Progenitor cell of endocrine pancreas (in vitro differentiated cells): Measurements from ENCODE around the gene ZBTB18. TPM values are rescaled to one million over a fixed set of nuclear protein-coding genes. Genes with fewer than 3 reads are reported as not detected.

ENCODE experiments used
- DNase-seq: peaks from one replicate; pipeline ENCODE4 v3.0.0; 2021; ENCODE audit warnings: low spot score; ENCODE audit not compliant: unreplicated experiment
- H3K27ac Mint-ChIP-seq: 2 replicates; pipeline ENCODE4 v1.8.0; 2021; ENCODE audit warnings: mild to moderate bottlenecking, moderate library complexity, mixed read lengths
- H3K27me3 Mint-ChIP-seq: 2 replicates; pipeline ENCODE4 v1.8.0; 2021; ENCODE audit warnings: mixed read lengths
- H3K36me3 Mint-ChIP-seq: 2 replicates; pipeline ENCODE4 v1.8.0; 2022; ENCODE audit warnings: mixed read lengths; ENCODE audit not compliant: insufficient read depth
- H3K4me1 Mint-ChIP-seq: 2 replicates; pipeline ENCODE4 v1.8.0; 2021; ENCODE audit warnings: low read depth, mixed read lengths
- H3K4me3 Mint-ChIP-seq: 2 replicates; pipeline ENCODE4 v1.8.0; 2021; ENCODE audit warnings: low read depth, mild to moderate bottlenecking, moderate library complexity, mixed read lengths
- H3K9me3 Mint-ChIP-seq: 2 replicates; pipeline ENCODE4 v1.8.0; 2021; ENCODE audit warnings: low read depth, mixed read lengths
- CTCF ChIP-seq: fragments of 200-600 bp; sonication (generic); IDR thresholded peaks from one replicate; pipeline ENCODE4 v1.5.0; 2021; ENCODE audit warnings: antibody characterized with exemption, mild to moderate bottlenecking; ENCODE audit not compliant: unreplicated experiment
- total RNA-seq: library from RNA; stranded (reverse); gene quantifications from 2 replicates; pipeline ENCODE4 v1.2.1, GENCODE V29; 2021

ZBTB18 gene
- total RNA-seq, 1 donor from 2014 or later, result 32.3 TPM

- no peaks in the 10 kb centered on the region for H3K9me3 Mint-ChIP-seq
- no peak overlapping the region for H3K4me3 Mint-ChIP-seq
- H3K36me3 Mint-ChIP-seq, result no peaks in the 10 kb centered on the region
- no peak for DNase-seq
- H3K4me1 Mint-ChIP-seq, result peaks cover 18% of the 10 kb centered on the region
- no peak overlapping the region for H3K27ac Mint-ChIP-seq
- H3K27me3 Mint-ChIP-seq, result peaks cover 20% of the 10 kb centered on the region
- TF ChIP-seq CTCF, result no peak
These were observed 53.4 kb downstream of the ZBTB18 start for GRCh38 chr1:244104309-244105060.

- Mint-ChIP-seq H3K4me1 (peaks cover 18% of the 10 kb centered on the region), H3K9me3 (no peaks in the 10 kb centered on the region), H3K27ac (no peak overlapping the region), H3K36me3 (no peaks in the 10 kb centered on the region), H3K4me3 (no peak overlapping the region), H3K27me3 (peaks cover 18% of the 10 kb centered on the region)
- TF ChIP-seq CTCF, result no peak
- DNase-seq, result no peak
These were observed 55.1 kb downstream of the ZBTB18 start for GRCh38 chr1:244106176-244106575.

Other genes starting within 250 kb of the ZBTB18 start
- 42.4 and 45.5 TPM in 2 replicates for gene AKT3, start 201.0 kb upstream of the ZBTB18 start, total RNA-seq